Stimulated activated CD4-positive, alpha-beta T cell treated with anti-CD3 and anti-CD28 coated beads, Interleukin-4, amount 100 ng/mL, for 24 hours (primary cell): ENCODE data around the gene GARIN3.
A peak's percentile ranks its signal among the peaks of the same experiment; 100 is the strongest.
"Not testable (repeated sequence)": the region's sequence is repeated elsewhere in the genome, so short reads cannot be mapped to it uniquely, and the experiment has no call there.

ENCODE experiments used
- DNase-seq: peaks from one replicate; pipeline ENCODE4 v3.0.0-alpha.2; 2020

Gene GARIN3

DNA sequence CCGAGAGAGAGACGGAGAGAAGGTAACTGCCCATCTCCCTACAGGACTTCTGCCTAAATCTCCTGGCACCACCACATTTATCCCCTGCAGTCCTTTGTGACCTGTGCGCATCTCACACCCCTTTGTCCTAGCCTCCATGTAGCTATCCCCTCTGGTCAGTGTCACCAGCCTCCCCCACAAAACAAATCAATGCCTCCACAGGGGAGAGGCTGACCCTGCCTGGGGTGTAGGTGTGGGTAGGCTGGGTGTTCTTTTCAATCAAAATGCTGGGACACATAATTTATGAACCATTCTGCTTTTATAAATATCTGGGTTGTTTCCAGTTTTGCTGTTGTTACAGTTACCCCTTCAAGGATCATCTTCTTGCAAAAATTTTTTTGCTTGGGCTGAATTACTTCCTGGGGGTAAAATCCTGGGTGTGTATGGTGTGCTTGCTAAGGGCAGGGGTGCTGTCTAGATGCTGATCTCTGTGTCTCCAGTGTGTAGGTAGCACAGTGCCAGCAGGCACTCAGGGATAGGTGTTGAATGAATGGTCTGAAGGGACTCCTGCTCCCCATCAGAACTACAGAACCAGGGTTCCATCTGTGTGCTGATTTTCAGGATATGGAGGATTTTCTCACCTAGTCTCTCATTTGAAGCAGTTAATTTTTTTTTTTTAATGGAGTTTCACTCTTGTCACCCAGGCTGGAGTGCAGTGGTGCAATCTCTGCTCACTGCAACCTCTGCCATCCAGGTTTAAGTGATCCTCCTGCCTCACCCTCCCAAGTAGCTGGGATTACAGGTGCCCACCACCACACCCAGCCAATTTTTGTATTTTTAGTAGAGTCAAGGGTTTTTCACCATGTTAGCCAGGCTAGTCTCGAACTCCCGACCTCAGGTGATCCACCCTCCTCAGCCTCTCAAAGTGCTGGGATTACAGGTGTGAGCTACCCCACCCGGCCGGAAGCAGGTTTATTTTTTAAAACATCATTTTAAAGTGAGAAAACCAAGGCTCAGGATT is at the start of gene GARIN3:
GARIN3 (minus strand) TSS at position 51 of the 1,000 bp plus-strand sequence. CDS start 96 bp downstream, outside the sequence.
- DNase-seq, result no peak

DNA sequence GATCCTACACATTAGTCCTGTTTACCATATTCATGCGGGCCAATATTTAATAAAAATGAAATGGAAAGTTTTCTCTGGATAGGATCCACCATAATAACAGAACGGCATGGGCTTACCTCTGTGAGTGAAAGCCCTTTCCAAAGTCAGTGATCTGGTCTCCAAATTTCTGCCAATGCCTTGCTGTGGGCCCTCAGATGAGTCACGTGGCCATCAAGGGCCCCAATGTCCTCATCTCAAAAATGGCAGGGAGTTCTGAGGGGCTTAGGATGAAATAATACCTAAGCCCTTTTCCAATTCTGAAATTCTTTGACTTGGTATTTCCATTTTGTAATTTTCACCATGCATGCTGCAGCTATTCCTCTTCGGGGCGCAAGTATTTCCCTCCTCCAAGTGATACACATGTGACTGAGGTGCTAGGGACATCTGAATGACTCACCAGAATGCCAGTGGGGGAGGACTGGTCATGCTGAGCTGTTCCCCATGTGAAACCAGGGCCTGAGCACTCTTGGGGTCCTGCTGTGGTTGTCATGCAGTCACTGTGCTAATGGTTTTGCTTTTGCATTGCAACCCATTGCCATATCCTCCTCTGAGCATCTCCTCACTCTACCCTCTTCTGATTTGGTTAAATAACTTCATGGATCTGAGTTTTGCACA is 49.6 kb upstream of the GARIN3 start:
- peak; percentile 52 for DNase-seq

DNA sequence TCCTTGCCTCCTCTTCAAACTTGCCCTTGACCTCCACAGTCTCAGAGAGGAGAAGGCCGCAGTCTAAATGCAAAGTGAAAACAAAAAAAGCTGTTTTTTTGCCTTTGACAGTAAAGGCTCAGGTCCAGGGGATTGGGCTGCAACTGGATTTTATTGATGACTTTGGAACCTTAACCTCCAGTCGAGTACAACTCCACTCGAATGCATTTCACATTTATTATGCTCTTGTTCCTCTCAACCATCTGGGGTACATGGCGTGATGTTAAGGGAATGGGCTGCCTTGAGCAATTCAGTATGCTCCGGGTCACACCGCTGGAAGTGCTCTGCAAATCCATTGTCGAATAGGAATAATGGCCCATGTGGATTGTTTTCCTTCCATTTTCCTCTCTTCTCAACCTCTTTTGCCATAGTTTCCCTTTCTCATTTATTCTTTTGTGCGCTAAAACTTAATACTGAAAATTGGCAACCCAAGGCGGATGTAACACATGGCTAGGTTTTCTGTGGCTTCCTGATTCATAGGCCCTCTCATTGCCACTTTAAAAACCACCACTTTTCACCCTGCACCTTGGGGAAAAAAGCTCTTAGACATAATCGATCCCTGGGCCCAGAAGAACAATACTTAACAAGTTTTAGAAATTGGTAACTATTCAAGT is 48.9 kb upstream of the GARIN3 start:
- DNase-seq, result no peak

DNA sequence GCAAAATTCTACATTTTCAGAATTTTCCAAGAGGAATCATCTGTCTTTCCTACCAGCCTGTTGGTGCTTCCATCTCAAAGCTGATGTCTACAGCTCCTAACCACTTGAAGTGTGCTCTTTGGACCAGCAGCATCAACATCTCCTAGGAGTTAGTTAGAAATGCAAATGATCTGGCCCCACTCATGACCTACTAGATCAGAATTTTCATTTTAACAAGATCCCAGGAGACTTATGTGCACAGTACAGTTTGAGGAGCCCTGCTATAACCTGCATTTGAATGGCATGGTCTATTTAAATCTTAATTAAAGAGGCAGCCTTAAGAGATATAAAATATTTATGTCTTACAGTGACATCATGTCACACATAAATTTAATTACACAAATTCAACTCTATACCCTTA is 48.4 kb upstream of the GARIN3 start:
- no peak for DNase-seq

DNA sequence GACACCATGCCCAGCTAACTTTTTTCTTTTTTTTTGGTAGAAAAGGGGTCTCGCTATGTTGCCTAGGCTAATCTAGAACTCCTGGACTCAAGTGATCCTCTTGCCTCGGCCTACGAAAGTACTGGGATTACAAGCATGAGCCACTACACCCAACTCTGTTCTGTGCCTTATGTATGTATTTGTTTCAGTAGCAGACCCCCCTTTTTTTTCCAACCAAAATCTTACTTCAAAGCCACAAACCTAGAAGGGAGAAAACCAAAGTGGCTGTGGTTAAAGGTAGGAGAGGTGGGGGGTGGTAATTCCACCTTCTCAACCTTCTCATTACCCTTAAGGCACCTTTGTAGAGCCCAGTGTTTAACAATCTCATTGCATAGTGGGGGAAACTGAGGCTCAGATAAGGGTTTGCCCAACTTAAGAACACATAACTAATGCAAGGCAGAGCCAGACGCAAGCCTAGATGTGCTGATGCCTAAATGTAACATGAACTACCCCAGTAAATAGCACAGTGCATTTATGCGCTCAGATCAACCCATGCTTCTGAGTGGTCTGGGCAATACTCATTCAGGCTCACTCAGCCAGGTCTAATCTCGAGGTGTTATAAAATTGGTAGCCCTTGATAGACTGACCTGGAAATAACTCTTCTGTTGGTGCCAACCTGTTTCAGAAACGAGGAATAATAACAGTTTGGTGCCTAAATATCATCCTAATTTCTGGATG is 47.6 kb upstream of the GARIN3 start:
- DNase-seq, result no peak

DNA sequence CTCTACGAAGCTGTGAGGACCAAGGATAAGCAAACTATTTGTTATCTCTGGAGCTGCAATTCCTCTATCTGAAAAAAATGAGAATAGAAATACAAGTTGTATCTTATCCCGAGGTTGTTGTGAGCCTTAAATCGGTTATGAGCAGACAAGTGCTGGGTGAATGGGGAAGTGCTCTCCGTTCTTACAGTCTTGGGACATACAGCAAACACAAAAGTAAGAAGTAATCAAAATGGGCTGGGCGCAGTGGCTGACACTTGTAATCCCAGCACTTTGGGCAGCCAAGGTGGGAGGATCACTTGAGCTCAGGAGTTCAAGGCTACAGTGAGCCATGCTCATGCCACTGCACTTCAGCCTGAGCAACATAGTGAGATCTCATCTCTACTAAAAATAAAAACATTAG is 46.2 kb upstream of the GARIN3 start:
- no peak for DNase-seq

DNA sequence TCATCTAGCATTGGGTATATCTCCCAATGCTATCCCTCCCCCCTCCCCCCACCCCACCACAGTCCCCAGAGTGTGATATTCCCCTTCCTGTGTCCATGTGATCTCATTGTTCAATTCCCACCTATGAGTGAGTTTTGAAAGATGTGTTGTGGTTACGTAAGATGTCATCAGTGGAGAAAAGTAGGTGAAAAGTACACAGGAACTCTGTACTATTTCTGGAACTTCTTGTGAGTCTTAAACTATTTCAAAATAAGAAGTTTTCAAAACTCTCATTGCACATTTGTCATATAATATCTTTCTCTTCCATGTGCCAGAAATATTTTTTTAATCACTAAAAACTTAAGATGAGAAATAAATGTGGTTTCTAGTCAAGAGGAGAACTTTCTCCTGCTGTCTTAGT is 44.6 kb upstream of the GARIN3 start:
- DNase-seq, result not testable (repeated sequence)

DNA sequence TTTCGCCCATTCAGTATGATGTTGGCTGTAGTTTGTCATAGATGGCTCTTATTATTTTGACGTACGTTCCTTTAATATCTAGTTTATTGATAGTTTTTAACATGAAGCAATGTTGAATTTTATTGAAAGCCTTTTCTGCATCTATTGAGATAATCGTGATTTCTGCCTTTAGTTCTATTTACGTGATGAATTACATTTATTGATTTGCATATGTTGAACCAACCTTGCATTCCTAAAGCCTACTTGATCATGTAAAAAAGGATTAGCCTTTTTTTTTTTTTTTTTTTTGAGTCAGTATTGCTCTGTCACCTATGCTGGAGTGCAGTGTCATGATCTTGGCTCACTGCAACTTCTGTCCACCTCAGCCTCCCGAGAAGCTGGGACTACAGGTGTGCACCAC is 39.6 kb upstream of the GARIN3 start:
- DNase-seq, result no peak

DNA sequence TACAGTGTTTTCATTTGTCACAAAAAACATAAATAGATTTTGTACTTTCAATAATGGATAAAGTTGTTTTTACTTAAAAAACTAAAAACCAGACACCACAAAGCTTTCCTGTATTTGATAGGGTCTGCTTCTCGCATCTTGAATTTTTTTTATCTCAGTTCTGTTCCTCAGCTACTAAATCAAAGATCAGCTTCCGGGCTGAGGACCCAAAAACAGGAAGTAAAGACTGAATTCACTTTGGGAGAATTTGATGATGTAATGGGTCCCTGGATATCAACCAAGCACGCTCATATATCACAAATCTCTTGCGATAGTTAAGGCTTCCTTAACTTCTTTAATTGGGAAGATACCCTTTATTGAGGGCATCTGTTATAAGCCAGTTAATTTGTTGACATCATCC is 38.7 kb upstream of the GARIN3 start:
- DNase-seq, result no peak

DNA sequence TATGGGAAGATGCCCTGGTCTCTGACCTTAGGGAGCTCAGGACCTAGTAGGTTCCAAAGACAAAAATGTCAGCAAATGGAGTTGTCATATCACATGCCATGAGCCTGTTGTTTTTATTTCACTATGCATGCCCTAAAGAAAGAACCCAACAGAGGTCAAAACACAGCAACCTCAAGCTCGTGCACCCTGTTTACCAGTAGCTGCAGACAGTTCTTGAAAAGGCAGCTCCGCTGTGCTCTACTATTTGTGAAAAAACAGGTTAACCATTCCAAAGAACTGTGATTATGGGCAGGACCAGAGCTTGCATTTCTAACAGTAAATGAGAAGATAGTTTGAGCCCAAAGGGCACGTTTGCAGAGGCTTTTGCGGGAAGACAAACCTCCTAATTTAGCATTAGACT is 37.4 kb upstream of the GARIN3 start:
- no peak for DNase-seq

DNA sequence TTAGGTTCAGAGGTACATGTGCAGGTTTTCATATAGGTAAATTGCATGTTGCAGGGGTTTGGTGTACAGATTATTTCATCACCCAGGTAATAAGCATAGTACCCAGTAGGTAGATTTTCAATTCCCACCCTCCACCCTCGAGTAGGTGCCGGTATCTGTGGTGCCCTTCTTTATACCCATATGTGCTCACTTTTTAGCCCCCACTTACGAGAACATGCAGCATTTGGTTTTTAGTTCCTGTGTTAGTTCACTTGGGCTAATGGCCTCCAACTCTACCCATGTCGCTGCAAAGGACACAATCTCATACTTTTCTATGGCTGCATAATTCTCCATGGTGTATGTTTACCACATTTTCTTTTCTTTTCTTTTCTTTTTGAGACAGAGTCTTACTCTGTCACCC is 35.8 kb upstream of the GARIN3 start:
- DNase-seq, result no peak

DNA sequence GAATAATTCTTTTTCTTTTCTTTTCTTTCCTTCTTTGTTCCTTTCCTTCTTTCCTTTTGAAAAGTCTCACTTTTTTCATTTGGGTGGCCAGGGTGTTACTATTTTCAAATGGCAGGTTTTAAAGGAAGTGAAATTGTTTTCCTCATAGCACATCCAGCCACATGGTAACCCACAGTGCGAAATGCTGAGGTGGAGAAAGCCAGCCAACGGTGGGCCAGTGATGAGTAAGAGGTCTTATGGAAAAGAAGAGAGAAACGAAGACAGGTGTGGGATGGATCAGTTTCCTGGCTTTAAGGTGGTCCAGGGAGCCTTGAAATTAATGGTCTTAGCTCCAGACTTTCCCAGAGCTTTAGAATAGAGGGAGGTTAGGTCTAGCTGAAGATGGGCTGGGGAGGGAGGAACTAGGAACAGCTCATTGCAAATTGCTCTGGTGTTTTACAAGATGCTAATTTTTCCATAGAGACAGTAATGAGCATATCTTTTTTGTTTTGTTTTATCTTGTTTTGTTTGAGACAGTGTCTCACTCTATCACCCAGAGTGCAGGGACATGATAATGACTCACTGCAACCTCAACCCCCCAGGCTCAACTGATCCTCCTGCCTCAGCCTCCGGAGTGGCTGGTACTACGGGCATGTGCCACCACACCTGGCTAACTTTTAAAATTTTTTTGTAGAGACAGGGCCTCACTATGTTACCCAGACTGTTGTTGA is 32.4 kb upstream of the GARIN3 start:
- peak; percentile 70 for DNase-seq

DNA sequence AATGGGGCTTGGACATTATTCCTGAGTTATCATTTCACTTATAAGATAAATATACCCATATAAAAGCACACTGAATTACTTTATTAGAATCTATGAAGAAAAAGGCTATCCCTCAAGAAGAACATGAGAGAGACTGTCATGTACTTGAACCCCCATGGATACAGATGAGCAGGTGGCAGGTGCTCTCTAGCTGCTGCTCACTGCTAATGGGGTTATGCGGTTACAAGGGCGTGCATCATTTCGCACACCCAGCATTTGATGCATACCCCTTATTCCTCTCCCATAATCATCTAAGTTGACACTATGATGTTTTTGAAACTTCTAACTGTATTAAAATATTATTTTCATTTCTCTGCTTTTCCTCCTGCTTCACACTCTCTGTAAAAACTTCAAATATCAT is 31.0 kb upstream of the GARIN3 start:
- DNase-seq, result no peak

DNA sequence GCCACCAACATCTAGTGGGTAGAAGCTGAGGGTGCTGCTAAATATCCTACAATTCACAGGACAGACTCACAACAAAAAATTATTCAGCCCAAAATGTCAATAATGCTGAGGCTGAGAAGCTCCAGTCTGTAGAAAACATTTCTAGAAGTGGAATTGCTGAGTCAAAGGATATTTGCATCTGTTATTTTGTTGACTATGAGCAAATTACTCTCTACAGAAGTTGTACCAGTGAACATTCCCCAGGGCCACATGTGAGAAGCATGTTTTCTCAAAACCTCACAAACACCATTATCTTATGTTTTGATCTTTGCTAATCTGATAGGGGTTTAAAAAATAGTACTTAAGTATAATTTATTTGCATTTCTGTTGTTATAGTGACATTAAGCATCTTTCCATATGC is 30.0 kb upstream of the GARIN3 start:
- no peak for DNase-seq

DNA sequence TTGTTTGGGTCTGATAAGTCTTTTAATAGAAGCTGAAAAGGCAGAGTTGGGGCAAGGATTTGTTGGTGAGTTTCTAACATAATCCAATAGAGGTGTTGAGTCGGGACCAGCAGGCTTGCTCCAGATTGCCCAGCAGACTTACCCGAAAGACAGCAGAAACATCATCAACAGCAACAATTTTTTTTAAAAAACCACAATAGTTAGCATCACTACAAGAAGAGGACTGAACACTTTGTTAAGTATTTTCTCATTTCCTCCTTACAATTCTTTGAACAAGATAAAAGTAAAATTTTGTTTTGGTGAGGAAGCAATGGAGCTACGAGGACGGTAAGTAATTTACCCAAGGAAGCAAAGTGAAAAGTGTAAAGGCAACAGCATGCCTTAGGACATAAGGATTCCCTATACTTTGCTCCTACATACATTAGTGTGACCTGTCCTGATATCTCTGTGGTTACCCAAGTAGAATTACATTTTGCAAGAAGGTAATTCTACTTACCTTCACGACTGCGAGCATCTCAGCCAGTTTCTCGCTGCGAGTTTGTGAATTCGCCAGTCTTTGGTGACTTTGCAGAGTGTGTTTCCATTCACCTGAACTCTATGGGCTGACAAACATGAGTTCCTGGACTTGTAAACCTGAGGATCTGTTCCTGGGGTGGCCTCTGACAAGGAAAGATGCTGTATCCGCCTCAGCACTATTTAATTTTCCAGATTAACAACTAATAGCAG is 27.8 kb upstream of the GARIN3 start:
- no peak for DNase-seq

DNA sequence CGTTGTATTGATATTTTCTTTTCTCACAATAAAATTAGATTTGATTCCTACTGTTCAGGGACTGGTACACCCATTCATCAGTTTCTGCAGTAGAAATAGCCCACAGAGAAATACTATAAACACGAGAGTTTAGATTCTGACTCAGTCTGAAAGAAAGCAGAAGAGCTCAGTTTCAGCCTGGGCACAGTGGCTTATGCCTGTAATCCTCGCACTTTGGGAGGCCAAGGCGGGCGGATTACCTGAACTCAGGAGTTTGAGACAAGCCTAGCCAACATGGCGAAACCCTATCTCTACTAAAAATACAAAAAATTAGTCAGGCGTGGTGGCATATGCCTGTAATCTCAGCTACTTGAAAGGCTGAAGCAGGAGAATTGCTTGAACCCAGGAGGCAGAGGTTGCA is 23.2 kb upstream of the GARIN3 start:
- peak; percentile 69 for DNase-seq

DNA sequence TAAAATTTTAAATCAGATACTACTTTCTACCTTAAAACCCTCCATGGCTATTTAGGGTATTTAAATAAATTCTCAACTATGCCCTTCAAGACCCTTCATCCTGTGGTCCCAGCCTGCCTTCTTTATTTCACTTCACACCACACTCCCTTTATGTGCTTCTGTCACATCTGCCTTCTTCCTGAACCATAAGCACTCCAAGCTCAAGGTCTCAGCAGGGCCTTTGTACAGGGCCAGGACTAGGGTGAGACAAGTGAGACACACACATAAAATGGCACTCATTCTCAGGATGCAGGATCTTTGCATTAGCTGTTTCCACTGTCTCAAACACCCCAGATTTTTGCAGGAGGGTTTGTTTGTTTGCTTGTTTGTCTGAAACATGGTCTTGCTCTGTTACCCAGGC is 22.2 kb upstream of the GARIN3 start:
- no peak for DNase-seq

DNA sequence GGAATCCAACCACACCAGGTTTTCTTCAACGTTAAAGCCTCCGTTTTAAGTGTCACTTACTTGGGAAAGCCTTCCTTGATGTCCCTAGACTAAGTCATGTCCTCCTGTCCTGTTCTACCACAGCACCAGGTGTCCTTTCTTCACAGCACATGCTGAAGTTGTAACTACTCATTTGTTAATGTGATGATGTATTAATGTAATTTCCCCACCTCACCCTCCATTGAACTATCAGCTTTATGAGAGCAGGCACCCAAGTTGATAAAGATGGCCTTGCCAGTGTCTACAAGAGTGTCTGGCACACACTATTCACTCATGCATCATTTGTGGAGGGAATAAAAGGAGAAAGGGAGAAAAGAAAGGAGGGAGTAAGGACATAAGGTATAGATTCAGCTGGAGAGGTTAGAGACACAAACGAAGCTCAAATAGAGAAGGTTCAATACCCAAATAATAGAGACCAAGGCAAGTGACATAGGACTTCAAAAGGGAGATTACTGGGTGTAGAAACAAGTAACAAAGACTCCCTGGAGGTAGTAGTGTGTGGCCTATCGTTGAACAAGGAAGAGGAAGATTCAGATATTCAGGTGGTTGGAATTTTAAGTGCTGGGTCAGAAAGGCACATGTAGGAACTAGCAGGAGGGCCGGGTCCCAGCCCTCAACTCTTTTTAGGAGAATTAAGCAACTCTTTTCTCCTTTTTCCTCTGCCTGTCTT is 21.1 kb upstream of the GARIN3 start:
- DNase-seq, result no peak

DNA sequence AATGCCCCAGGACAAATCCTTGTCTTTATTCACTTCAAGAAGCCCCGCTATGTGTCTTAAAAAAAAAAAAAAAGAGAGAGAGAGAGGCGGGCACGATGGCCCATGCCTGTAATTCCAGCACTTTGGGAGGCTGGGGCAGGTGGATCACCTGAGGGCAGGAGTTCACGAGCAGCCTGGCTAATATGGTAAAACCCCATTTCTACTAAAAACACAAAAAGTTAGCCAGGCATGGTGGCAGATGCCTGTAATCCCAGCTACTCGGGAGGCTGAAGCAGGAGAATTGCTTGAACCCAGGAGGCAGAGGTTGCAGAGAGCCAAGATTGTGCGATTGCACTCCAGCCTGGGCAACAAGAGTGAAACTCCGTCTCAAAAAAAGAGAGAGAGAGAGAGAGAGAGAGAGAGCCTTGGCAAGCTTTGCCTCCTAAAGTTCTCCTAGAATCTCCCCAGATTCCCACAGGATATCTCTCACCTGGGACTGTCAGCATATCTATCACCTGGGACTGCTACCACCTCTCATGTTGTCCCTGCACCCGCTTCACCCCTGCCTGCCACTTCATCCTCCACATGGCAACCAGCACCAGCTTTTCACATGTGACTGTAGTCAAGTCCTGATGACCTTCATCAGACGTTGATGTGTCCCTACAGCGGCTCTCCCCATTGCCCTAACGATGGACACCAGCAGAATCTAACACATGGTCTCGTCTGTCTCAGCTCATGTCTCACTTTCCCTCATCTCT is 20.4 kb upstream of the GARIN3 start:
- DNase-seq, result no peak

DNA sequence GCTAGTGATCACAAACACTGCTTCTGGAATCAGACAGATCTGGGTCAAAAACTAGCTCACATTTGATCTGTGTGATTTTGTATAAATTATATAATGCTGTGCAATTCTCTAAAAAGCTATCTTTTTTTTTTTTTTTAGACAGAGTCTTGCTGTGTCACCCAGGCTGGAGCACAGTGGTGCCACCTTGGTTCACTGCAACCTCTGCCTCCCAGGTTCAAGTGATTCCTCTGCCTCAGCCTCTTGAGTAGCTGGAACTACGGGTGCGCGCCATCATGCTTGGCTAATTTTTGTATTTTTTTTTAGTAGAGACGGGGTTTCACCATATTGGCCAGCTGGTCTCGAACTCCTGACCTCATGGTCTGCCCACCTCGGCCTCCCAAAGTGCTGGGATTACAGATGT is 19.1 kb upstream of the GARIN3 start:
- DNase-seq, result not testable (repeated sequence)
